GM23338 (cell line): ENCODE data around the gene KCNE1. TPM values are rescaled to one million over a fixed set of nuclear protein-coding genes. Genes with fewer than 3 reads are reported as not detected.

Experiments
- ATAC-seq: fragments of 200-7000 bp; cut with Tn5 transposase; 3 replicates; pipeline ENCODE4 v1.9.1; 2020
- DNase-seq: peaks from one replicate; pipeline ENCODE4 v3.0.0-alpha.2; 2015; ENCODE audit warnings: low spot score
- H2AFZ ChIP-seq: fragments of 200-600 bp; sonication (generic); 2 replicates; pipeline ENCODE4 v1.8.0; 2016; ENCODE audit warnings: antibody characterized with exemption, mild to moderate bottlenecking, moderate library complexity
- H3F3A ChIP-seq: fragments of 200-600 bp; sonication (generic); replicated peaks from 2 replicates; pipeline ENCODE4 v1.8.0; 2017; ENCODE audit warnings: antibody characterized with exemption, mixed run types, low read depth
- H3K27ac ChIP-seq: fragments of 200-600 bp; sonication (generic); 2 replicates; pipeline ENCODE4 v1.6.1; 2016; ENCODE audit warnings: low read depth
- H3K27me3 ChIP-seq: fragments of 200-600 bp; sonication (generic); 2 replicates; pipeline ENCODE4 v1.8.0; 2016; ENCODE audit warnings: mild to moderate bottlenecking, mixed run types, moderate library complexity; ENCODE audit not compliant: insufficient read depth
- H3K36me3 ChIP-seq: fragments of 200-600 bp; sonication (generic); 2 replicates; pipeline ENCODE4 v1.8.0; 2016; ENCODE audit warnings: mild to moderate bottlenecking; ENCODE audit not compliant: insufficient read depth
- H3K4me1 ChIP-seq: fragments of 200-600 bp; sonication (generic); 2 replicates; pipeline ENCODE4 v1.8.0; 2016; ENCODE audit warnings: mild to moderate bottlenecking, moderate library complexity; ENCODE audit not compliant: insufficient read depth
- H3K4me2 ChIP-seq: fragments of 200-600 bp; sonication (generic); 2 replicates; pipeline ENCODE4 v1.7.1; 2017; ENCODE audit warnings: mixed run types
- H3K4me3 ChIP-seq: fragments of 200-600 bp; sonication (generic); 2 replicates; pipeline ENCODE4 v1.6.1; 2016; ENCODE audit warnings: mixed run types
- H3K79me2 ChIP-seq: fragments of 200-600 bp; sonication (generic); replicated peaks from 2 replicates; pipeline ENCODE4 v1.8.0; 2017; ENCODE audit warnings: mild to moderate bottlenecking; ENCODE audit not compliant: insufficient read depth
- H3K9me2 ChIP-seq: fragments of 200-600 bp; sonication (generic); 2 replicates; pipeline ENCODE4 v1.8.0; 2017; ENCODE audit not compliant: insufficient read depth
- H4K20me1 ChIP-seq: fragments of 200-600 bp; sonication (generic); replicated peaks from 2 replicates; pipeline ENCODE4 v1.8.0; 2017; ENCODE audit warnings: mild to moderate bottlenecking; ENCODE audit not compliant: insufficient read depth
- H3K27ac Mint-ChIP-seq: 2 replicates; pipeline ENCODE4 v1.8.0; 2020; ENCODE audit warnings: inconsistent platforms, mild to moderate bottlenecking, moderate library complexity, mixed read lengths
- H3K27me3 Mint-ChIP-seq: 3 replicates; pipeline ENCODE4 v1.8.0; 2022; ENCODE audit warnings: low read depth, mild to moderate bottlenecking, moderate library complexity, mixed read lengths, inconsistent platforms; ENCODE audit not compliant: insufficient read depth, poor library complexity
- H3K36me3 Mint-ChIP-seq: 3 replicates; pipeline ENCODE4 v1.8.0; 2021; ENCODE audit warnings: low read depth, mild to moderate bottlenecking, inconsistent platforms, moderate library complexity, mixed read lengths
- H3K4me1 Mint-ChIP-seq: 3 replicates; pipeline ENCODE4 v1.8.0; 2020; ENCODE audit warnings: mild to moderate bottlenecking, inconsistent platforms, mixed read lengths
- H3K4me3 Mint-ChIP-seq: 3 replicates; pipeline ENCODE4 v1.8.0; 2021; ENCODE audit warnings: moderate library complexity, mild to moderate bottlenecking, inconsistent platforms, mixed read lengths
- H3K9me3 Mint-ChIP-seq: 3 replicates; pipeline ENCODE4 v1.8.0; 2020; ENCODE audit warnings: moderate library complexity, mild to moderate bottlenecking, inconsistent platforms, mixed read lengths
- EZH2 ChIP-seq: fragments of 200-600 bp; sonication (generic); IDR thresholded peaks from one replicate; pipeline ENCODE4 v1.8.0; 2017; ENCODE audit warnings: antibody characterized with exemption, mild to moderate bottlenecking, low read depth; ENCODE audit not compliant: unreplicated experiment
- JUNB ChIP-seq: IDR thresholded peaks from one replicate; pipeline ENCODE4 v1.6.1; 2016; ENCODE audit warnings: antibody characterized with exemption; ENCODE audit not compliant: unreplicated experiment
- POLR2AphosphoS5 ChIP-seq: IDR thresholded peaks from 2 replicates; pipeline ENCODE4 v1.6.1; 2016; ENCODE audit warnings: antibody characterized with exemption, low read depth
- ZNF114 ChIP-seq: fragments of 250-450 bp; sonication (Bioruptor Pico); IDR thresholded peaks from 2 replicates; pipeline ENCODE4 v1.5.0; 2020; ENCODE audit warnings: mild to moderate bottlenecking, moderate library complexity
- ZNF462 ChIP-seq: fragments of 250-450 bp; sonication (Bioruptor Pico); IDR thresholded peaks from 2 replicates; pipeline ENCODE4 v1.5.0; 2020; ENCODE audit warnings: mild to moderate bottlenecking, moderate library complexity
- polyA plus RNA-seq: library from polyadenylated mRNA; unstranded; fragments of >200 nt; fragmentation: Nextera tagmentation; extraction: Ambion mirVana; gene quantifications from 2 replicates; pipeline ENCODE4 v1.2.1, GENCODE V29; 2016
- total RNA-seq: library from RNA; depleted of rRNA; stranded (reverse); fragments of >200 nt; shearing (Covaris generic); gene quantifications from 2 replicates; pipeline ENCODE4 v1.2.3, GENCODE V29; 2014

KCNE1 gene
- total and polyA plus RNA-seq, 2 experiments from 2014 or later = 0.07 TPM; not detected in 1

DNA sequence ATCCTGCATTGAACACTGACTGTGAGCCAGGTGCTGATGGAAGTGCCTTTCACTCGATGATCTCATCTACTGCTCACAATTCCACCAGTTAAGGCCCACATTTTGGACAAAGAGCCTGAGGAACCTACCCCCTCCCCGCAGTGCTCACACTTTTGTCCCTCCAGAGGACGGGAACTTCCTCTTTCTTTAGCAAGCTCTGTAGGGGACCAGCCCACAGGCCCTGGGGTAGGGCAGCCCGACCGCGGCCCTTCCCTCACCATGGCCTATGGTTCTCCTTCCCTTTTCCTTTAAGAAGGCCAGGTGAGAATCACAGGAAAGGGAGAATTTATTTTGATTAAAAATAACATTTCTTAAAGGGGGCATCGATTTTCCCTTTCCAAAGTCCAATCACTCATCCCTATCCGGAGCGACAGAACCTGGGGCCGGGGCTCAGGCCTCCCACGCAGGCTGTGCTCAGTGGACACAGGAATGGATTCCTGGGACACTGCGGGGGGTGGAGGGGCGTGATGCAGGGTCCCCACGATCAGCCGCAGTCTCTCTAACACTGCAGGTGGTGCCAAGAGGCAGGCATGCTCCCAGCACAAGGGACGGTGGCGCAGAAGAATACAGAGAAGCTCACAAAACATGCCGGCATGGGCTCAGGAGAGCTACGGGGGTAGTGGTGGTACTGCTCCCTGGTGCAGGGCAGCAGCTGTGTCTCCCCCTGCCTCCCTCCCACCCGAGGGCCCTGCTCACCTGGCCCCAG, 8.9 kb upstream of the KCNE1 start (continued):
- TF ChIP-seq ZNF462 (CRISPR knock-in tag) (no peak), ZNF114 (CRISPR knock-in tag) (no peak), JUNB (no peak), EZH2 (no peak)

DNA sequence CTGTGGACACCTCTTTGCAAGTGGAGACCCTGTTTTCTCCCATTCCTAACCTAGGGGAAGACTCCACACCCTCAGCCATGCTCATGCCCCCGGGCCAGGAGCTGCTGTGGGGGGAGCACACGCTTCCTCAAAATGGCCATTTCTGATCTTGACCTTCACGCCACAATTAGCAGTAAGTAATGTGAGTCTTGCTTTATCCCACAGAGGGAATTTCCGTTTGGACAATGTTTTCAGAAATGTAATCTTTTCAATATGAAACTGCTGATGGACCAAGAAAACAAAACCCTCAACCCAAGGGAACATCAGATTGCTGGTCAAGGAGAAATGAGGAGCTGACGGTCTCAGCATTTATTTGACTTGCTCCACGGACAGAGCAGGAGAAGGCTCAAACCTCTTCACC, 8.3 kb upstream of the KCNE1 start:
- Histone ChIP-seq H3K4me3 (no peak overlapping the region), H2AFZ (no peak overlapping the region), H3K27me3 (peaks cover 2% of the 10 kb centered on the region; the same call in 1 of the 2 replicates), H3K4me2 (no peak overlapping the region), H3K36me3 (no peaks in the 10 kb centered on the region), H3K4me1 (peaks cover 20% of the 10 kb centered on the region), H3K9me2 (no peaks in the 10 kb centered on the region), H3K27ac (no peak overlapping the region), H3F3A (no peaks in the 10 kb centered on the region), H4K20me1 (no peaks in the 10 kb centered on the region), H3K79me2 (no peaks in the 10 kb centered on the region)
- Mint-ChIP-seq H3K9me3 (no peaks in the 10 kb centered on the region), H3K4me1 (peaks cover 59% of the 10 kb centered on the region), H3K4me3 (no peak overlapping the region), H3K36me3 (no peaks in the 10 kb centered on the region), H3K27me3 (peaks cover 6% of the 10 kb centered on the region), H3K27ac (no peak overlapping the region; the same call in 1 of the 2 replicates)
- DNase-seq (no peak), ATAC-seq (no peak)
- no peak for TF ChIP-seq POLR2AphosphoS5
